HG03039 (cell line): ENCODE data around the gene LIPC.

Source experiments
- ATAC-seq: cut with Tn5 transposase; IDR thresholded peaks from one replicate; pipeline ENCODE4 v1.9.1; 2021; ENCODE audit warnings: mild to moderate bottlenecking, moderate library complexity; ENCODE audit not compliant: unreplicated experiment

Gene LIPC

GRCh38 chr15:58472221-58472620 is 40.4 kb downstream of the LIPC start:
- ATAC-seq = no peak

GRCh38 chr15:58472821-58473581 is 41.2 kb downstream of the LIPC start:
- ATAC-seq = no peak

DNA sequence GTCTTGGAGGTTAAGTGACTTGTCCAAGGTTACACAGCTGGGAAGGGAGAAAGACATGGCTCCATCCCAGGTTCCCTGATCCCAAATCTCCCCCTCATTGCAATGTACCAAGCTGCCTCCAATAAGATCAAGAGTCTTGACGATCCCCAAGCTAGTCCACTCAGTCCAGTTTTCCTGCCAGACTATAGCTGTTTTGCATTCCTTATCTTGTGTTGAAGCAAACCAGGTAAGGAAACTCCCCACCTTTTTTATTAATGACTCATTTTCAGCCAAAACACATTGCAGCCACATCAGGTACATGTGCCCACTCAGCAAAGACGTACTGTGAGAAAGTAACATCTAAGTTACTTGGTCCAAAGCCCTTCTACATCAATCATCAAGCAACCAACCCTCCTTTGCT is 41.9 kb downstream of the LIPC start:
- peak; percentile 43 for ATAC-seq

- ATAC-seq = no peak
These were observed 43.0 kb downstream of the LIPC start for GRCh38 chr15:58474741-58475323.

- ATAC-seq = no peak
These were observed 44.1 kb downstream of the LIPC start for GRCh38 chr15:58475573-58476524.

- ATAC-seq = no peak
These were observed 44.9 kb downstream of the LIPC start for GRCh38 chr15:58476525-58477162.

DNA sequence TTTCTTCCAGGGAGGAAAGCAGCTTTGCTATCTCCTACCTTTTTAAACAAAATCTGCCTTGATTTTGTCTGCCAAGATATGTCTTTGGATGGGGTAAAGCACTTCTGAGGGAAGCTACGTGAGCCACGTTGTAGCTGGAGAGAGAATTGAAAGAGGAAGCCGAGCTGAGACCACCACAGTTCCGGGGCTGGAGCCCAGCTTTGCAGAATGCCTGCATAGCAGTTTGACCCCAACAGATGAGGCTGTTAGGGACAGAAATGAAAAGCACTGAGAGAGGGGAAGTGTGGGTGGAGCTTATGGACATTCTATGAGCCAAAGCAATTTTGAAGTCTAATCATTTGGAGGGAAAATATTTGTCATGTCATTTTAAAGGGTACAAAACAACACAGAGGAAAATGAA is 45.4 kb downstream of the LIPC start:
- ATAC-seq = no peak

DNA sequence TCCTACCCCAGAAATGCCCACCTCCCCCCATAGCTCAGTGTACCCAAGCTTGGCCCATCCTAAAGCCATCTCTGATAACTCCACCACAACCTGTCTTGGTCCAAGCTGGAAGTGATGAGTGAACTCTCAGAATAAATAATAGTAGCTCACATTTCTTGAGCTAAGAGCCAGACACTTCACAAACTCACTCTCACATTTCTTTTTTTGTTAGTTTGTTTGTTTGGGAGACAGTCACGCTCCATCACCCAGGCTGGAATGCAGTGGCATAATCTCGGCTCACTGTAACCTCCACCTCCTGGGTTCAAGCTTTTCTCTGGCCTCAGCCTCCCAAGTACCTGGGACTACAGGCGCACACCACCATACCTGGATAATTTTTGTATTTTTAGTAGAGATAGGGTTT is 46.2 kb downstream of the LIPC start:
- ATAC-seq = no peak

DNA sequence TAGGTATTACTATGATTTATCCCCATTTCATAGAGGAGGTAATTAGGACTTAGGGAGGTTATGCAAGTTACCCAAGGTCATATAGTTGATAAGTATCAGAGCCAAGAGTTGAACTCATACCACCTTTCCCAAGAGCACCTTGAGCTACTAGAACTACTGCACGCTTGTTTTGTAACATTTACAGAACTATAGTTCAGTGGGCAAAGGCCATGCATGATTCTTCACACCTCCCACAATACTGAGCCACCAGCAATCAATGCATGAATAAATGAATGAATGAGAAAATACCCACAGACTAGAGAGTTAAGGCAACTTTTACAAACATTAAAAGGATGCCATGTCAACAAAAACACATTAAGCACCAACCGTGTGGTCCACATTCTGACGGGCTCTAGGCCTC is 46.8 kb downstream of the LIPC start:
- ATAC-seq = no peak

GRCh38 chr15:58479941-58480340 is 48.1 kb downstream of the LIPC start:
- no peak for ATAC-seq

- no peak for ATAC-seq
These were observed 51.6 kb downstream of the LIPC start for GRCh38 chr15:58483376-58483775.

GRCh38 chr15:58484791-58485600 is 53.2 kb downstream of the LIPC start:
- no peak for ATAC-seq

GRCh38 chr15:58486062-58486461 is 54.3 kb downstream of the LIPC start:
- ATAC-seq = no peak

- no peak for ATAC-seq
These were observed 54.8 kb downstream of the LIPC start for GRCh38 chr15:58486564-58486963.

DNA sequence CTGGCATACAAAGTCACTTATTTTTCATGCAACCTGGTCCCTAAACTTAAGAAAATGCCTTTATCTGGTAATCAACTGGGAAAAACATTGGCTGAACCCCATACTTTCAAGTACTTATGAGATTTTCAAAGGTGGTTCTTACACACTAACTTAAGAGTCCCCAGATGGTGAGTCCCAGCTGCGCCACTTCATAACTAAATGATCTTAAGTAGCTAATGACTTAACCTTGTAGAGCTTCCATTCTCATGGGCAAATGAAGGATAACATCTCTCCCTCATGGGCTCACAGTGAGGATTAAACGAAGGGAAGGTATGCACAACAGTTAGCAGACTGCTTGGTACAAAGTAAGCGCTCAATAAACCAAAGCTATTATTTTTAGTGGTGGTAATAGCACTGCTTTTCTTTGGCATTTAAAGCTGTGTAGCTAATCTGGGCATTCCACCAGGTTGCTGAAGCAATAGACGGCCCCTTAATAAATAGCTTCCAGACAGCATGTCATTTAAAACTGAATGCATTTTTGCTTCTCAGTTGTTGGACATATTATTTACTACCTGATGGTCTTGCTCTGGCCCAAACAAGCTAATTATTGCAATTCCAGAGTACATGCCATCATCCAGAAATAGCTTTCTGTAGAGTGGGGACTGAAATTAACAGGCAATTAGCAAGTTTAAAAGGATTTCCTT is 55.4 kb downstream of the LIPC start:
- ATAC-seq = no peak

DNA sequence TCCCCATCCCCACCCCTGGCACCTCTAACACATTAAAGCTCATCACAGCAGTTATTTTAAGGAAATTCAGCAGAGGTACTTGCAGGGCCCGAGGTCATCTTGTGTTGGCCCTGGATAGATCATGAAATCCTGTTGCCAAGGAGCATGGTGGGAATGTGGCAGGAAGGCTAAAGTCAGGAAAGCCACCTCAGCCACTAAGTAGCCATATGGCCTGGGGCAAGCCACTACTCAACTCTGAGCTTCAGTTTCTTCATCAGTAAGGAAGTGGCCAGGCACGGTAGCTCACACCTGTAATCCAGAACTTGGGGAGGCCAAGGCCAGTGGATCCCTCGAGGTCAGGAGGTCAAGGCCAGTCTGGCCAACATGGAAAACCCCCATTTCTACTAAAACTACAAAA is 55.9 kb downstream of the LIPC start:
- no peak for ATAC-seq

- ATAC-seq = no peak
These were observed 57.7 kb downstream of the LIPC start for GRCh38 chr15:58489289-58490085.

DNA sequence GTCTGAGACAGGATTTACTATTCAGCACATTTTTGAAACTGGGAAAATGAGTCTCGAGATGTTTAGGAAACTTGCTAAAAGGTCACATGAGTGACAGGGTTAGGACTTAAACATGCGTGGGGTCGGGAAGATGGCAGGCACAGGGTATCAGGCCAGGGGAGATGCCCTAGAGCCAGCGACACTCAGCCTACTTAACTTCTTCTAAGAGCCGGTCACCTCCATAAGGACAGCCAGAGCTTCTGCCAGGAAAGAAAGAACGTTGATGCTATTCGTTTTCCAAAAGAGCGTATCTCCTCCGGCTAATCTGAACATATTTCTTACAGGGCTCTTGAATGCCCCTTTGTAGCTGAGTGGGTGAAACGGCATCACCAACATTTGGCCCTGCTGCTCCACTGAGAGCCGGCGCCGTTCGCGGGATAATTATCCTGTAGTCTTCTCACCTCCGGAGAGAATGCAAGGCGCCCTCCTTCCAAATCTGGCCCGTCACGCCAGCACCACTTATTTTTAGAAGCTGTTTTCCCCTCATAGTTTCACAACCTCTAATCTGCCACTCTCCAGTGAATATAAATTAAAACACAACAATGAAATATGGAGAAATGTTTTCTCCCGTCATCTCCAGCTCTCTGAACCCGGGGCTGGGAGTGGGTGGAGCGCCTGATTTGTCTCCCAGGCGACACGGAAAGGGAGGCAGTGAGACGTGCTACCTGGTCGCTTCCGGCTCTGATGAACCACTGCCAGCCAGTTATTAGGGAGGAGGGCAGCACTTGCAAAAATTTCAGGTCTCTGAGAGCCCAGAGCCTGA is 58.5 kb downstream of the LIPC start:
- no peak for ATAC-seq
